Measurements from ENCODE around the gene ZFP69.

The ZFP69 gene

GRCh38 chr1:40438391-40439015 is 38.6 kb upstream of the ZFP69 start:
- Histone ChIP-seq H3K36me3 (ENCODE audit: control insufficient read depth, insufficient read depth, low read length) (no peaks in the 10 kb centered on the region; the same call in 1 of the 2 replicates), H3K4me3 (replicated peaks; ENCODE audit: low read depth, low read length) (no peak overlapping the region), H3K27me3 (replicated peaks; ENCODE audit: control insufficient read depth, insufficient read depth, low read length) (no peaks in the 10 kb centered on the region)
- peak; percentile 56 for TF ChIP-seq CTCF (IDR thresholded peaks at IDR 0.05; ENCODE audit: insufficient read depth, low read length, poor library complexity, severe bottlenecking)
- no peak for DNase-seq (ENCODE audit: extremely low read depth, insufficient read length)

GRCh38 chr1:40439247-40439646 is 37.8 kb upstream of the ZFP69 start:
- no peaks in the 10 kb centered on the region for H3K27me3 ChIP-seq (replicated peaks; ENCODE audit: control insufficient read depth, insufficient read depth, low read length)
- TF ChIP-seq CTCF (IDR thresholded peaks at IDR 0.05; ENCODE audit: insufficient read depth, low read length, poor library complexity, severe bottlenecking), result no peak
- H3K36me3 ChIP-seq (ENCODE audit: control insufficient read depth, insufficient read depth, low read length), result no peaks in the 10 kb centered on the region; the same call in 1 of the 2 replicates
- no peak for DNase-seq (ENCODE audit: extremely low read depth, insufficient read length)
- no peak overlapping the region for H3K4me3 ChIP-seq (replicated peaks; ENCODE audit: low read depth, low read length)

- Histone ChIP-seq H3K27me3 (replicated peaks; ENCODE audit: control insufficient read depth, insufficient read depth, low read length) (no peaks in the 10 kb centered on the region), H3K36me3 (ENCODE audit: control insufficient read depth, insufficient read depth, low read length) (peaks cover 2% of the 10 kb centered on the region; the same call in 1 of the 2 replicates), H3K4me3 (replicated peaks; ENCODE audit: low read depth, low read length) (peak within 1 kb of the TSS; percentile 78)
- peak; percentile 97 for DNase-seq (ENCODE audit: extremely low read depth, insufficient read length)
- peak; percentile 12 for TF ChIP-seq CTCF (IDR thresholded peaks at IDR 0.05; ENCODE audit: insufficient read depth, low read length, poor library complexity, severe bottlenecking)
Observed at GRCh38 chr1:40449684-40450494, 27.2 kb upstream of the ZFP69 start, which contains the start of gene ZFP69B. TSS of gene ZFP69B (plus strand) at chr1:40450476. CDS start at chr1:40450962, 486 bp downstream.

- no peaks in the 10 kb centered on the region for H3K27me3 ChIP-seq (replicated peaks; ENCODE audit: control insufficient read depth, insufficient read depth, low read length)
- peak; percentile 84 for DNase-seq (ENCODE audit: extremely low read depth, insufficient read length)
- H3K4me3 ChIP-seq (replicated peaks; ENCODE audit: low read depth, low read length), result peak overlapping the region; percentile 78
- 0 out of 2 replicates have a peak, but pooled peaks cover 2% of the 10 kb centered on the region for H3K36me3 ChIP-seq (ENCODE audit: control insufficient read depth, insufficient read depth, low read length)
- no peak for TF ChIP-seq CTCF (IDR thresholded peaks at IDR 0.05; ENCODE audit: insufficient read depth, low read length, poor library complexity, severe bottlenecking)
Observed at GRCh38 chr1:40450495-40451237, 26.4 kb upstream of the ZFP69 start.

GRCh38 chr1:40451238-40451585 is 25.9 kb upstream of the ZFP69 start:
- TF ChIP-seq CTCF (IDR thresholded peaks at IDR 0.05; ENCODE audit: insufficient read depth, low read length, poor library complexity, severe bottlenecking), result no peak
- no peaks in the 10 kb centered on the region for H3K27me3 ChIP-seq (replicated peaks; ENCODE audit: control insufficient read depth, insufficient read depth, low read length)
- DNase-seq (ENCODE audit: extremely low read depth, insufficient read length), result no peak
- H3K36me3 ChIP-seq (ENCODE audit: control insufficient read depth, insufficient read depth, low read length), result 0 out of 2 replicates have a peak, but pooled peaks cover 2% of the 10 kb centered on the region
- H3K4me3 ChIP-seq (replicated peaks; ENCODE audit: low read depth, low read length), result peak overlapping the region; percentile 78

All from GM06990 (cell line).